CD8-positive, alpha-beta memory T cell (primary cell): ENCODE measurements around the gene PLA2G2D. TPM values are rescaled to one million over a fixed set of nuclear protein-coding genes. Genes with fewer than 3 reads are reported as not detected.

Source experiments
- CTCF ChIA-PET: fragments of 350-600 bp; sonication (Branson Sonifier 250); formaldehyde crosslinking; loops from one replicate; lab custom pipeline; 2021; ENCODE audit warnings: antibody characterized with exemption; lab: Charles Lee
- POLR2A ChIA-PET: fragments of 350-600 bp; sonication (Branson Sonifier 250); formaldehyde crosslinking; loops from one replicate; lab custom pipeline; 2021; ENCODE audit warnings: antibody characterized with exemption; lab: Charles Lee
- DNase-seq, 5 donors: peaks; one replicate each; pipeline versions ENCODE4 v3.0.0 to v3.0.0-alpha.2; 2020 to 2022; ENCODE audit warnings: mixed read lengths in 1 of 5
- H3K27ac ChIP-seq: one replicate; pipeline ENCODE4 v1.7.0; 2013; ENCODE audit warnings: low read depth, mild to moderate bottlenecking, low read length, moderate library complexity
- H3K27me3 ChIP-seq: 2 replicates; pipeline ENCODE4 v1.7.0; 2013; ENCODE audit warnings: low read length, mild to moderate bottlenecking; ENCODE audit not compliant: insufficient read depth, poor library complexity, severe bottlenecking
- H3K36me3 ChIP-seq: 2 replicates; pipeline ENCODE4 v1.7.0; 2013; ENCODE audit warnings: mild to moderate bottlenecking, low read length, moderate library complexity; ENCODE audit not compliant: insufficient read depth
- H3K4me1 ChIP-seq: 2 replicates; pipeline ENCODE4 v1.7.0; 2013; ENCODE audit warnings: mild to moderate bottlenecking, low read length, moderate library complexity; ENCODE audit not compliant: insufficient read depth
- H3K4me3 ChIP-seq: 2 replicates; pipeline ENCODE4 v1.7.0; 2013; ENCODE audit warnings: mild to moderate bottlenecking, low read length
- H3K9me3 ChIP-seq: 2 replicates; pipeline ENCODE4 v1.7.0; 2013; ENCODE audit warnings: mild to moderate bottlenecking, low read length
- H3K27ac Mint-ChIP-seq, 8 donors: one replicate each; pipeline ENCODE4 v1.8.0; 2020 to 2021; ENCODE audit warnings: mixed read lengths in 8 of 8, mild to moderate bottlenecking in 6 of 8, inconsistent platforms in 3 of 8, moderate library complexity in 3 of 8
- H3K27me3 Mint-ChIP-seq, 2 donors: one replicate each; pipeline ENCODE4 v1.8.0; 2020 to 2021; ENCODE audit warnings: mixed read lengths in 2 of 2, mild to moderate bottlenecking in 1 of 2, moderate library complexity in 1 of 2
- H3K36me3 Mint-ChIP-seq, 3 donors: one replicate each; pipeline ENCODE4 v1.8.0; 2020 to 2021; ENCODE audit warnings: mixed read lengths in 3 of 3, inconsistent platforms in 1 of 3, mild to moderate bottlenecking in 1 of 3
- H3K4me1 Mint-ChIP-seq, 3 donors: one replicate each; pipeline ENCODE4 v1.8.0; 2020 to 2021; ENCODE audit warnings: mixed read lengths in 3 of 3, inconsistent platforms in 1 of 3, mild to moderate bottlenecking in 1 of 3
- H3K4me3 Mint-ChIP-seq, 7 donors: one replicate each; pipeline ENCODE4 v1.8.0; 2020 to 2021; ENCODE audit warnings: mixed read lengths in 7 of 7, mild to moderate bottlenecking in 6 of 7, moderate library complexity in 4 of 7, inconsistent platforms in 2 of 7
- H3K9me3 Mint-ChIP-seq, 5 donors: one replicate each; pipeline ENCODE4 v1.8.0; 2020 to 2022; ENCODE audit warnings: mixed read lengths in 5 of 5, mild to moderate bottlenecking in 3 of 5, moderate library complexity in 2 of 5, inconsistent platforms in 1 of 5
- polyA plus RNA-seq: library from polyadenylated mRNA; unstranded; fragments of 300-500 nt; fragmentation: Illumina TruSeq; gene quantifications from one replicate; pipeline ENCODE4 v1.2.3, GENCODE V29; 2021
- total RNA-seq, 2 experiments: library from RNA; stranded (reverse); gene quantifications; one replicate each; pipeline ENCODE4 v1.2.3, GENCODE V29; 2021

PLA2G2D gene
- total and polyA plus RNA-seq, 3 experiments from 2014 or later: not detected

DNA sequence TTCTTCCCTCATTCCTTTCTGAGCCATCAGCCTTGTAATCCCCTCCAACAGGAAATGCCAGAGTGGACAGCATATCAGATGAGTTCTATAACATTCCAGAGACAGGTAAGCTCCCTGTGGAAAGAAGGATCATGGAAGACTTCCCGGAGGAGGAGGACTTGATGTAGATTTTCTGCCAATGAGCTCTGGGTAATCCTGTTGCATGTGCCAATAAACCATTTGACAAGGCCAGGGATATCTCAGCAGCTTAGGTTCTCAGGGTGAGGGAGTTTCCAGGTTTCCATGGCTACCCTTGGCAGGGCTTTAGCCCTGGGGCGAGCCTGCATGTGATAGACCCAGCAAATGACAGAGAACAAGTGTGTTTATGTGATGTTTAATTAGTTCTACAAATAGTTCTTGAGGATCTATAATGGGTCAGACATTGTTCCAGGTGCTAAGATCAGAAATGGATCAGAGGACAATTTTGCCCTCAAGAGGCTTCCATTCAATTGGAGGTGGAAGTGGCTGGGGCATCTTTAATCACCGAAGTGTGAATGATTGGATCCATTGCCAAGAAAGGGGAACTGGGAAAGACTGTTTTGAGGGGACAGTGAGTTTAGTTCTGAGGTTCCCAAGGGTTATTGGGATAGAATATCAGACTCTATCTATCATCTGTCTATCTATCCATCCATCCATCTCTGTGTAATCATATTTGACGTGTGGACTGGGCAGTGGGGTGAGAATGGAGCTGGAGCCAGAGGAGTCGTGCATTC is 42.5 kb downstream of the PLA2G2D start:
- H3K9me3 Mint-ChIP-seq: no peaks in the 10 kb centered on the region
- peaks cover 20 to 47% of the 10 kb centered on the region in 2 donors for H3K27me3 Mint-ChIP-seq

DNA sequence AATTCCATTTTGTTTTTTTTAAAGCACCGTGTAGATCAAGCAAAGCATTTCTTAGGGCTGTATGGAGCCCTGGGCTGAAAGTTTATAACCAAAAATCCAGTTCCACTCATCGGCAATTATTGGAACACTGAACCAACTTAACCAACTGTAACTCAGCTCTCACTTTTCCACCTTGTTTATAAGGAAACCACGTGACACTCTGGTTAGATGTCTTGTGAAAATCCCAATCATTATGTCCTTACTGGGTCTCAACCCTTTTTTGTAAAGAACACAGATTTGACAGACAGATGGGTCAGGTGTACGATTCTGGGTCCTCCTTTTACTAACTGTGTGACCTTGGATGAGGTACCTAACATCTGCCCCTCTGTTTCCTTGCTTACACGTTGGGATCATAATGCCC is 43.1 kb downstream of the PLA2G2D start:
- no peak overlapping the region for H3K27ac ChIP-seq
- H3K9me3 ChIP-seq: no peaks in the 10 kb centered on the region
- H3K36me3 ChIP-seq: no peaks in the 10 kb centered on the region
- POLR2A ChIA-PET: no interaction called here
- H3K9me3 Mint-ChIP-seq: no peaks in the 10 kb centered on the region
- no peaks in the 10 kb centered on the region for H3K36me3 Mint-ChIP-seq
- no peak for DNase-seq
- no peak overlapping the region for H3K27ac Mint-ChIP-seq
- CTCF ChIA-PET: no interaction called here
- H3K4me1 Mint-ChIP-seq: peaks cover 8 to 14% (median 13%) of the 10 kb centered on the region in 3 donors
- H3K27me3 Mint-ChIP-seq: peaks cover 18 to 42% of the 10 kb centered on the region in 2 donors
- H3K27me3 ChIP-seq: no peaks in the 10 kb centered on the region
- no peak overlapping the region for H3K4me3 Mint-ChIP-seq
- no peak overlapping the region for H3K4me3 ChIP-seq
- no peaks in the 10 kb centered on the region for H3K4me1 ChIP-seq

More for the DNA sequence above, 42.5 kb downstream of the PLA2G2D start:
- H3K4me3 Mint-ChIP-seq: no peak overlapping the region
- Histone ChIP-seq H3K36me3 (no peaks in the 10 kb centered on the region), H3K27me3 (no peaks in the 10 kb centered on the region), H3K4me3 (no peak overlapping the region), H3K27ac (no peak overlapping the region), H3K9me3 (no peaks in the 10 kb centered on the region), H3K4me1 (no peaks in the 10 kb centered on the region)
- peaks cover 10 to 16% (median 15%) of the 10 kb centered on the region in 3 donors for H3K4me1 Mint-ChIP-seq
- ChIA-PET POLR2A (no interaction called here), CTCF (no interaction called here)
- DNase-seq: no peak
- no peak overlapping the region for H3K27ac Mint-ChIP-seq
- H3K36me3 Mint-ChIP-seq: no peaks in the 10 kb centered on the region

DNA sequence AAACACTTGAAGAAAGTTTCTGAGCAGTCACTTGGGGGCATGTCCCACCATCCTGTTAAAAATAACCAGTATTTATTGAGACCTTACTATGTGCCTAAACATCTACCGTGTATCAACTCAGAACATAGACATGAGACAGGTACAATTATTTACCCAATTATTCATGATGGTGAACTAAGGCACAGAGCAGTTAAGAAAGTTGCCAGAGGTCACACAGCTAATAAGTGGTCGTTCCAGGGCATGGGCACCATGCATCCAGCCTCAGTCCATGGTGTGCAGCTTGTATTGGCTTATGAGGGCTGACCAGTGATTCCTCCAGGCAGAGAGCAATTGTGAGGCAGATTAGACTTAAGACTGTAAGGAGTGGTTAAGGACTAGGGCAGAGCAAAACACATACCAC is 44.0 kb downstream of the PLA2G2D start:
- H3K9me3 Mint-ChIP-seq: no peaks in the 10 kb centered on the region
- peaks cover 0 to 8% (median 6%) of the 10 kb centered on the region in 3 donors for H3K4me1 Mint-ChIP-seq
- H3K27me3 Mint-ChIP-seq: peaks cover 18 to 33% of the 10 kb centered on the region in 2 donors
- no peaks in the 10 kb centered on the region for H3K36me3 Mint-ChIP-seq
- H3K27ac ChIP-seq: no peak overlapping the region
- ChIA-PET POLR2A (interaction anchor here (0.7 kb wide), 1 partner anchor 389 kb away, joined by 5 read pairs; no protein-coding TSS in a partner anchor), CTCF (no interaction called here)
- H3K9me3 ChIP-seq: no peaks in the 10 kb centered on the region
- H3K27ac Mint-ChIP-seq: peak overlapping the region in 1 of 8 donors; percentile 6
- H3K4me1 ChIP-seq: no peaks in the 10 kb centered on the region
- H3K4me3 Mint-ChIP-seq: no peak overlapping the region
- no peaks in the 10 kb centered on the region for H3K27me3 ChIP-seq
- no peak for DNase-seq
- no peak overlapping the region for H3K4me3 ChIP-seq
- H3K36me3 ChIP-seq: no peaks in the 10 kb centered on the region

DNA sequence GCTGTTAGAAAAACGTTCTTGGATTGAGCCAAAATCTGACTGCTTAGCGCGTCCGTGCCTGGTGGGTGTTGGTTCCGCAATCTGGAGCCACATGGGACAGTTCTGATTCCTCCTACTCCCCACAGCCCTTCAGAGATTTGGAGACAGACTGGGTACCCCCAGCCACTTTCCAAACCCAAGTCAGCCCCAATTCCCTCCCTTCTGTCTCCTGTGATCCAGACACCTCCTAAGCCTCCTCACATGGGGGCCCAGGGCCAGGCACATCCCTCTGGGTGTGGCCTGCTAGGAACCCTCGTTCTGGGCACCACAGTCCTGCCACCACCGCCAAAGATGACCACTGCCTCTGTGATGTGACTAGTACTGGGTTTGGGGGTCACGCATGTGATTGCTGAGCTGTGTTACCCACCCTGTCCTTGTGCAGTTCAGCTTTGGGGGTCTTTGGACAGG is 44.6 kb downstream of the PLA2G2D start:
- H3K4me3 ChIP-seq: no peak overlapping the region
- ChIA-PET CTCF (no interaction called here), POLR2A (no interaction called here)
- H3K27me3 ChIP-seq: no peaks in the 10 kb centered on the region
- no peaks in the 10 kb centered on the region for H3K36me3 Mint-ChIP-seq
- H3K4me1 Mint-ChIP-seq: peaks cover 0 to 8% (median 6%) of the 10 kb centered on the region in 3 donors
- no peaks in the 10 kb centered on the region for H3K9me3 Mint-ChIP-seq
- no peak overlapping the region for H3K4me3 Mint-ChIP-seq
- no peaks in the 10 kb centered on the region for H3K9me3 ChIP-seq
- H3K27me3 Mint-ChIP-seq: peaks cover 18 to 31% of the 10 kb centered on the region in 2 donors
- no peaks in the 10 kb centered on the region for H3K36me3 ChIP-seq
- H3K4me1 ChIP-seq: no peaks in the 10 kb centered on the region
- no peak for DNase-seq
- H3K27ac Mint-ChIP-seq: no peak overlapping the region
- no peak overlapping the region for H3K27ac ChIP-seq

DNA sequence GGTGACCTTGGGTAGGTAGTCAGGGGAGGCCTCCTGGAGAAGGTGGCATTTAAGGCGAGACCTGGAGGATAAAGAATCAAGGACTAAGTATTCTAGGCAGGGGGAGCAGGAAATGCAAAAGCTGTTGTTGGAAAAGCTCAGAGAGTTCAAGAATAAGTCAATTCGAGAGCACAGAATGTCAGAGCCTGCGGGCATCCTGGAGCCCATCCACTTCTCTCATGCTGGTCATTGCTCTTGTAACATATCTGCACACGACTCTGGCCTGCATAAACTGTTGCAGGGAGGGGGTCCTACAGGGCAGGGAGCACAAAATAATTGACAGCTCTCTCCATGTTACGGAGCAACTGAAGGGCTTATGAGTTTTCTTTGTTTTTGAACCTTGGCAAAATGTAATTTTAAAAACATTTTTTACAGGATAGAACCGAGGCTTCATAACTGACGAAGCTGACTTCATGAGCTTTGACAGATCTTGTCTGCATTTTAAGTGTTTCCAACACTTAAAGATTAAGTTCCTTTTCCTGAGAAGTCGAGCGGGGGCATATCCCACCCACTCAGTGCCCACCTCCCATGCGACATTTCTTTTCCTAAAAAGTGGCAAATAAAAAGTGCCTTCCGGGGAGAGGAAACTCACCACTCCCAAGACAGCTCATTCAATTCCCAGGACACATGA is 45.1 kb downstream of the PLA2G2D start:
- H3K36me3 ChIP-seq: no peaks in the 10 kb centered on the region
- H3K36me3 Mint-ChIP-seq: no peaks in the 10 kb centered on the region
- CTCF ChIA-PET: no interaction called here
- no peak overlapping the region for H3K4me3 Mint-ChIP-seq
- no peaks in the 10 kb centered on the region for H3K9me3 Mint-ChIP-seq
- H3K27me3 ChIP-seq: no peaks in the 10 kb centered on the region
- H3K27me3 Mint-ChIP-seq: peaks cover 18 to 29% of the 10 kb centered on the region in 2 donors
- DNase-seq: no peak
- POLR2A ChIA-PET: no interaction called here
- no peaks in the 10 kb centered on the region for H3K4me1 ChIP-seq
- no peak overlapping the region for H3K4me3 ChIP-seq
- H3K27ac Mint-ChIP-seq: no peak overlapping the region
- no peak overlapping the region for H3K27ac ChIP-seq
- H3K4me1 Mint-ChIP-seq: peaks cover 0 to 8% (median 4%) of the 10 kb centered on the region in 3 donors
- no peaks in the 10 kb centered on the region for H3K9me3 ChIP-seq

DNA sequence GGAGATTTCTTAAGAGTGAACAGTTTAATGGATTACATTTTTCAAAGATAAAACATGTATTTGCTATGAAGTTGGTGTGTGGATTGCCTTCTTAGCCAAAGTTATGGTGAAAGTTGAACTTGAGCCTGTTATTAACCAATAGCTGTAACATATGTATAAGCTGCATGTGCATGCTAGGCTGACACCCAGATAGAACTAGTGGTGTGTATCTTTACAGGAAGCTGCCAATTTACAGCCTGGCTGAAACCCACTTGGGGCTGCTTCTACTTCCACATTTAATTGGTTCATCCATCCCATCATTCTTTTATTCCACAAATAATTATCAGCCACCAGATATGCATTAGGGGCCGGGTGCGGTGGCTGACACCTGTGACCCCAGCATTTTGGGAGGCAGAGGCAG is 46.1 kb downstream of the PLA2G2D start:
- Mint-ChIP-seq H3K4me3 (no peak overlapping the region), H3K27me3 (peaks cover 11 to 24% of the 10 kb centered on the region in 2 donors), H3K9me3 (no peaks in the 10 kb centered on the region), H3K4me1 (peaks cover 0 to 3% (median 0%) of the 10 kb centered on the region in 3 donors), H3K36me3 (no peaks in the 10 kb centered on the region), H3K27ac (no peak overlapping the region)
- no peaks in the 10 kb centered on the region for H3K36me3 ChIP-seq
- H3K27ac ChIP-seq: no peak overlapping the region
- no peaks in the 10 kb centered on the region for H3K27me3 ChIP-seq
- no peaks in the 10 kb centered on the region for H3K9me3 ChIP-seq
- DNase-seq: no peak
- H3K4me3 ChIP-seq: no peak overlapping the region
- ChIA-PET CTCF (no interaction called here), POLR2A (no interaction called here)
- H3K4me1 ChIP-seq: no peaks in the 10 kb centered on the region

DNA sequence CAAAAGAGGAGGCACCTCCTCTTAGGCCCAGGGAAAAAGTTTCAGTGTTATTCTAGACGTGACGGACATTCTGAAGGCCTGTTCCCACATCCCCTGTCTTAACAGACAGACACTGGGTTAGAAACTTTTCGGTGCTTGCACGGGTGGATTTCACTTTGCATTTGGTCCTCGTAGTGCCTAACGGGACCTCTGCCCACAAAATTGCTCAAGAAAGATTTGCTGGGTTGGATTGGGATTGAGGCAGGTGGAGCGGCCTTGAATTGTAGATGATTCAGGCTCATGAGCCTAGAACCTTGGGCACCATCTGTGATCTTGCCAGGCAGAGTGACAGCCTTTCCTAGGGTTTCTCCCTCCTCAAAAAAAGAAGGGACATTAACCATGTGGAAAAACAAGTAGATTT is 46.6 kb downstream of the PLA2G2D start:
- Mint-ChIP-seq H3K9me3 (no peaks in the 10 kb centered on the region), H3K36me3 (no peaks in the 10 kb centered on the region), H3K27me3 (peaks cover 9 to 19% of the 10 kb centered on the region in 2 donors), H3K27ac (no peak overlapping the region), H3K4me1 (no peaks in the 10 kb centered on the region), H3K4me3 (no peak overlapping the region)
- no peak for DNase-seq
- Histone ChIP-seq H3K36me3 (no peaks in the 10 kb centered on the region), H3K4me3 (no peak overlapping the region), H3K27me3 (no peaks in the 10 kb centered on the region), H3K9me3 (no peaks in the 10 kb centered on the region), H3K27ac (no peak overlapping the region), H3K4me1 (no peaks in the 10 kb centered on the region)
- ChIA-PET POLR2A (no interaction called here), CTCF (no interaction called here)

DNA sequence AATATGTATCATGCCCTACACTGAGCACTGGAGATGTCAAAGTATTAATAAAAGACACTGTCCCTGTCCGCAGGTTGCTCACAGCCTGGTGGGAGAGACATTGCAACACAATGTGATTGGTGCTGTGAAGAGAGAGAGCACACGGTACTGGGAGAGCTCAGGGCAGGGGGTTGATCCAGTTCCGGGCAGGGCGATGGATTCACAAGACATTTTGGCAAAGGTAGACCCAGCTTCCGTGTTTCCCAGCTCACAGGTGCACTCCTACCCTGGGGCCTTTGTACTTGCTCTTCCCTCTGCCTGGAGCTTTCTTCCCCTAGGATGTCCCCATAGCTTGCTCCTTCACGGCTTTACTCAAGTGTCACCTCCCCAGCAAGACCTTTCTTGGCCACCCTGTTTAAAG is 47.9 kb downstream of the PLA2G2D start:
- ChIA-PET POLR2A (interaction anchor here (0.5 kb wide), 1 partner anchor 93 kb away, joined by 3 read pairs; no protein-coding TSS in a partner anchor), CTCF (no interaction called here)
- no peaks in the 10 kb centered on the region for H3K27me3 ChIP-seq
- H3K4me1 ChIP-seq: no peaks in the 10 kb centered on the region
- Mint-ChIP-seq H3K9me3 (no peaks in the 10 kb centered on the region), H3K4me1 (no peaks in the 10 kb centered on the region), H3K36me3 (no peaks in the 10 kb centered on the region), H3K27me3 (peaks cover 6 to 8% of the 10 kb centered on the region in 2 donors), H3K27ac (no peak overlapping the region), H3K4me3 (no peak overlapping the region)
- H3K36me3 ChIP-seq: no peaks in the 10 kb centered on the region
- H3K9me3 ChIP-seq: no peaks in the 10 kb centered on the region
- H3K4me3 ChIP-seq: no peak overlapping the region
- no peak for DNase-seq
- H3K27ac ChIP-seq: no peak overlapping the region
